GM18909 (cell line): ENCODE results near the gene GRM7.

Experiments
- ATAC-seq: cut with Tn5 transposase; IDR thresholded peaks from one replicate; pipeline ENCODE4 v1.9.1; 2021; ENCODE audit warnings: mild to moderate bottlenecking; ENCODE audit not compliant: unreplicated experiment, poor library complexity

GRM7 gene

DNA sequence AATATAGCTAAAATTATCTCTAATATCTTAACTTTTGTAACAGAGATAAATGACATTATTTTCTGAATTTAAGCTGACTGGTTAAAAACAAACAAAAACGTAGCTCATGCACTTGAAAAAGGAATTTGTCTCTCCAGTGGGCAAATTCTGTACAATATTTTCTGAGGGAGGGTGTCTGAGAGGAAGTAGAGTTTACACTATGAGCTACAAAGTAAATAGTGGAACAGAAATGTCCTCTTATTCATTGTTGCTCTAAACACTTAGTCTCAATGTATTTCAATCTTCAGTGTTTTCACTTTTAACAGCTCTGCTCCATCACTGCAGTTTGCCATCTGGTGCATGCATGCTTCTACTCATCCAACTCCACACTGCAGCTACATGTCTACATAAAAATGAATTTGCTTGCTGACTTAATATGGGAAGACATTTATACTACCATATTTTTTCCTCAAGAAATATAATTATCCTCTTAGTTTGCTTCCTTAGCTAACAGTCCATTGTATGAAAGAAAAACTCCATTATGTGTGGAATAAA is 823.3 kb downstream of the GRM7 start:
- no peak for ATAC-seq

DNA sequence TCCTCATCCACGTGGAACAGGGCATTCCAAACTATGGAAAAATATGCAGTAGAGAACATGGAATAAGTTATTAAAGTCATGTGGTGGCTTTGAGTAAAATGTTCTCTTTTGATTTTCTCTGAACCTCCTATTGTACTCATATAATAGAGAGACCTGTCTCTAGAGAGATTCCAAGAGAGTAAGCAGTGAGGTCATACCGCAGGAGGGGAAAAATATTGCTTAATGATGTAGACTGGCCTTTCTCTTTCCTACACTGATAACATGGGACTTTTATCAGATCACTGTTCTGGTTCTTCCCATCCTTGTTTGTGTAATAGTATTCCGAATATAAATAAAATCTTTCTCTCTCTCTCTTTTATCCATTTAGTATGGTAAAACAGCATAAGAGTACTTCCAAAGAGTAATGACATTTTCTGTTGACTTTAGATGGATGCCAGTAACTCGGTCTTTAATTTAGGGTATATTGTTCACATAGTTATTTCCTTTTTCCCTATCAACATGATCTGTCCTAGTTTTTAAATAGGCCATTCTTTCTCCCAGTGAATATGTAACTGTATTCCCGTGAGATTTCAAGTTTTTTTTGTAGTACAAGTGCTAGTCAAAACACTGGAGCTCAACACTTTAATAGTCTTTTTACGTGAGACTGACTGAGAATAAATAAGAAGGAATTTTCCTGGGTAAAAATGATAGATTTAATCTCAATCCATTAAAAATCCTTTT is 826.7 kb downstream of the GRM7 start:
- ATAC-seq = no peak

DNA sequence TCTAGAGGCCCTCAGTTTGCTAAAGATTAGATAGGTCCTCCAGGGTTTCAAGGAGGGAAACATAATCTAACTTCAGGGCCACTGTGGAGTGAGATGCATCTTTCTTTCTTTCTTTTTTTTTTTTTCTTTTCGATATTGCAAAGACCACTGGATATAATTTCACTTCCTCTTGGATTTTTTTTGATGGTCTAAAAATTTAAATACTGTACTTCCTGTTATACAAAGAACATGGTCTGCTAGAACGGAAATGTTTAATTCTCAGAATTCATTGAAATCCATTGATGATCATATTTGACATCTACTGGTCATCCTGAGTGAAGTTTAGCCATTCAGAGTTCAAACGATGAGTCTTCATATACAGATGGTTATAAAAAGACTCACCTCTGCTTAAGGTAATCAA is 832.0 kb downstream of the GRM7 start:
- no peak for ATAC-seq

DNA sequence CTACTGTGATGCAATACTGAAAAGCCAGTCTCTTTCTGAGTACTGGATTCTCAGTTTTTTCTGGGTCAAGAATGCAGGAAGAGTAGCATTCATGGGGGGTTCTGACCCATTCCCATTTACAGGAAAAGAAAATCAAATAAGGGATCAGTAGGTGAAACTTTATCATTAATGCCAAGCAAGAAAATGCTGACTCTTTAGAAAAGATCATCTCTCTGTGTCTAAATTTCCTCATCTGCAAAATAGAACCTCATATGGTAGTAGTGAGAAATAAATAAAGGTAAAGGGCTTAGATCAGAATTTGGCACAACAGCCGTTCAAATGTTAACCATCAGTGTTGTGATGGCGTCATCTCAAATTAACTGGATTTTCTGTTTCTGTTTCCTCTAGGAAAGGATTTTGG is 833.1 kb downstream of the GRM7 start:
- ATAC-seq = no peak

DNA sequence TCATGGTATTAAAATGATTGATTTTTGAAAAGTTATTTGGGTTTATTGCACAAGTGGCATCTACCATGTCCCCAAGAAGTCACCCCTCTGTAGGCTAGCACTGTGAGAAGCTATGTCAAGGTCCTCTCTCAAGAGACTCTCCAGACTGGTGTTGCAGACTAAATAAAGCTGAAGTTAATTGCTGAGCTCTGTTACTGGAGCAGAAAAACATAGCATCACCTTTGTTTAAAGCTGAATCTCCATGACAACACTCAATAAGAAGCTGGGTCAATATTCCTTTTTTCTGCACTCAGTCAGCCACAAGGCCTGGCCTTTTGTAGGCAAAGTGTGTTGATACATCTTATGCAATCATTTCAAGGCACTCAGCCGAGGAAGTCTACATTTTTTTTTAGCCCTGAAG is 834.1 kb downstream of the GRM7 start:
- ATAC-seq = no peak

DNA sequence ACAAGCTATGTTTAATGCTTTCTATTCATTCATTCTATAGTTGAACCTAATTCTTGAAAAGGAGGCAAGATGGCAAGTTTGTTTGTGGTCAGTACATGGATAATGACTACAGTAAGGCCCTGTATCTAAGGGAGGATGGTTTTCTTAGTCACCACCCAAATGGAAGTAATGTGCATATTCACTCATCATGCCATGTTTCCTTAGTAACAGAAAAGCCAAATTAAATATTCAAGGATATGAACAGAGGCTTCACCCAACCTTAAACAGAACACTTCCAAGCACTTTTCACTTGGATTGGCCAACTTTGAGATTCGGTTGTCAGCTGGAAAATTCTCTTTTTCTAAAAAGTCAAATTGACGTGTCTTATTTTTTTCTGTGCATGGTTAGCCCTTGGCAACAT is 835.4 kb downstream of the GRM7 start:
- no peak for ATAC-seq

DNA sequence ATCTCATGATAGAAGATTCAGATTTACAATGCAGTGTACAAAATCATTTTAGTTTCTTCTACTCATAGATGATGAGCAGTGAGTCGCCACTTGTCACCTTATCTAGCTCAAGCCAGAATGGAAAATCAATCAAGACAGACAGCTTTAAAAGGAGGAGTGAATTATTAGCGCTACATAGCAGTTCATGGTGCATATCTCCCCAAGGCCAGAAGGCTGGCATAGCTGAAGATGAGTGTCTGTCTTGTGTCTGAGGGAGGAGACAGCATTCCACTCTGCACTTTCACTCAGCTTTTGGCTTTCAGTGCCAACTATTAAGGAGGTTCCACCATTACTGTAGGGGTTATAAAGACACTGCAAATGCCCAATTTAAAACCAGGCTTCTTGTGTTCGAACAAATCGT is 836.6 kb downstream of the GRM7 start:
- no peak for ATAC-seq

DNA sequence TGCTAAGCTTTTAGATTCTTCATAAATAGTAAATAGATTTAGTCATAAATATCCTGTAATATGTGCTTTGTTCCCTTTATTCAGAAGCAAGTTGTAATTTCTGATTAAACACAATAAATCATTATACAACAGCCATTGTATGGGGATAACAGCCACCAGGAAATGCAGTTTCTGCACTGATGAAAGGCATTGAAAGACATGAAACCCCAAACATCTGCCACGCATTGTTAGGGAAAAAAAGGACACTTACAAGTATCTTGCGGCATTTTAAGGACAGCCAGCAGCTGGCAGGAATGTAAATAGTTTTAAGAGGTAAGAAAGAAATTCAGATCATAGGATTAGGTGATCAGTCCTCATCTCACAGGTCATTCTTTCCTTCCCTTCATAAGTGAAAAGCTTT is 839.6 kb downstream of the GRM7 start:
- no peak for ATAC-seq

DNA sequence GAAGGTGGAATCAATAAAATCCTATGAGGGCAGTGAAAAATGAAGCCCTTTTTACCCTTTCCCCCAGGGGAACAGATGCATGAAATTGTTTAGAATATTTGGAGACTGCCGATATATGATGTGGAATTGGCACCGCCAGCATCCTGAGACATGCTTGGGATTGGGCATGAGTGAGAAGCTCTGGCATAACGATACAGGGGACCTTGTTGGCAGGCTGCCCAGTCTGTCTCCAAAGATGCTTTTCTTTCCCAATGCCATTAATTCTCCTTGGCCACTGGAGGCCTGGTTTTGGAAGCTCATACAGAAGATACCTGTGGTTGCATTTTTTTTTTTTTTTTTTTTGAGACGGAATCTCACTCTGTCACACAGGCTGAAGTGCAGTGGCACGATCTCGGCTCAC is 840.1 kb downstream of the GRM7 start:
- ATAC-seq = no peak

DNA sequence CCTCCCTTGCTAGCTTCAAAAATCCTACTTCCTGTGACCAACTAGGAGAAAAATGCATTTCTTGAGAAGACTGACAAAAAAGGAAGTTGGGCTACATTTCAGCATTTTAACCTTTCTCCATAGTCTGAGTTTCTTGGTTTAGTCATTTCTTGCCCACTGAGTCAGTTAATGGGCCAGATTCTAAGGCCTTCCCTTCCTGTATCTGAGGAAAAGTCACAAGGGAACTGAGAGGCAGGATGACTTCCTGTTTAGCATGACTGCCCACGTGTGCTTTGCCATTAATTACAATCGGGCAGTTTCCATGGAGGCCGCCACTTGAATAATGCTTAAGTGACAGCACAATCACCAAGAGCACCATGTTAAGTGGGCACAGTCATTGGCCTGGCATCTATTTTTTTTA is 846.3 kb downstream of the GRM7 start:
- ATAC-seq = no peak

DNA sequence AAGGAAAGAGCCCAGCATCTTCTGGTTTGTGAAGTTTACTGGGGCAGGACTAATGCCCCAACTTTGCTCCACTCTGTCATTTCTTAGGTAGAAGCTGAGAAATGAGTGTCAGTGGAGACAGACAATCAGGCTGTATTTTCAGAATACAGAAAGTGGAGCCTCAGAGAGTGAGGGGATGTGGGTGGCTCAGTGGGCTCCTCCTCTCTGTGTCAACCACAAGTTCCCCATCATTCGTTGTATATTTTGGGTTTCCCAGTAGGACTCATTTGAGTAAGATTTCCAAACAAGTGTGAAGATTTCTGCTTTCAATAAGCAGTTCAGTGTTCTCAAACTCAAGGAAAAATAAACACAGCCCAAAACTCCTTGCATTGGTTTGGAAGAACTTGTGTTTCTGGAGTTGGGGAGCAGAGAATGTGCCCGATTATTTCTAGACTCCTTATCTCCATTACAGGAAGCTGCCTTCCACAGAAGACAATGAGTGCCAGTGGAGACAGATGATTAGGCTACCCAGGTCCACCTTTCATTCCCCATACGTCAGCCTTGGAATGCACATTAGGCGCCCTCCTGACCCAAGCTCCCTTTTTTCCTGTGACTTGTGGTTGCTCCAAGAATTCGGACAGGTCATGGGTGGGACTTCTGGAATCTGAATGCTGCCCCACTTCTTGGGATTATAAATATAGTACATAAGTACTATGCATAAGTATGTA is 848.6 kb downstream of the GRM7 start:
- no peak for ATAC-seq

DNA sequence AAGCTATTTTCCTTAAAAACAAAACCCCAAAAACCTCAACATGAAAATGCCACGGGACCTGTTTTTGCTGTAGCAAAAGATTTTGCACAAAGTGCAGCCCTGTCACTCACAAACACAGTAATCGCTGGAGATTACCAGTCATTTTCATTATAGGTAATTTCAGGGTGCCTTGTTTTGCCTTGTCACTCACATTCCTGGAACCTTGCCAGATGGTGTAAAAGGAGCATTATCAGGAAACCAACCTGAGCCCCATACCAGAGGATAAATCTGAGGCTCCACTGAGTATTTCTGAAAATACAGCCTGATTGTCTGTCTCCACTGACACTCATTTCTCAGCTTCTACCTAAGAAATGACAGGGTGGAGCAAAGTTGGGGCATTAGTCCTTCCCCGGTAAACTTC is 849.4 kb downstream of the GRM7 start:
- no peak for ATAC-seq

DNA sequence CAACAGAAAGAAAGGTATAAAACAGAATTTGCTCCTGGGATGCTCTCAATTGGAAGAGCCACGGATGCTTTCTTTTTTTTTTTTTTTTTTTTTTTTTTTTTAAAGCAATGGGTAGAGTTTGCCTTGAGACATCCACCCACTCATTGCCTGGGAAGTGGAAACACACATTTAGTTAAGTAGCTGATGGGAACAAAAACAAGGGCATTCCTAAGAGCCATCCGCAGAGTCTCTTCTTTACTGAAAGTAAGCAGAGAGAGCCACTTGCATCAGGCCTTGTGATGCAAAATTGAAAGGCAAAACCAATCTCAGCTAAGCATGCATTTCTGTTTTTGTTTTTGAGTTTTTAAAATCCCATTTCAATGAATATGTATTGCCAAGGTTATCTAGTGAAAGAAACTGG is 852.8 kb downstream of the GRM7 start:
- no peak for ATAC-seq

DNA sequence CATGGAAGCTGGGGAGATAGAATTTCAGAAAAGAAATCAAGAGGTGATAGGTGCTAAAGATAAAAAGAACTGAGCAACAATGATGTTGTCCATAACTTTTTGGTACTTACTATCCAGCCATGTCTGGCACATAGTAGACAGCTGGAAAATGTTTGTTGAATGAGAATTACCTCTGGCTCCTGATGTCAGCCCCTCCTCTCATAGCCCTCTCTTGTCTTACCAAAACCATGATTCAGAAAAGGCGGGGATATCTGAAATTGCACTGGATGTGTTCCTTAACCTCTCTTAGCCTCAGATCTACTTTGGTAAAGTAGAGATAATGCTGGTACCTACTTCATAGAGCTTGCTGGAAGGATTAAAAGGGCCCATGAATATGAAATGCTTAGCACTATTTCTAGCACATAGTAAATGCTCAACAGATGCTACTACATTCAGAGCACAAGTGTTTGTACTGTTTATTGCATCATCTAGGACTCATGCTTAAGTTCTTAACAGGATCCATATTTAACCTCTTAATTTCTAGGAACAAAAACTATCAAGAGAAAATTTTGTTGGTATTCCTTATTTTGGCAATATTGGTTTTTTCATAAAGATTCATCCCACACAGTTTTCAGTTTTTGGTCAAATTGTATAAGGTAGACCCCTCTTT is 859.9 kb downstream of the GRM7 start:
- no peak for ATAC-seq

DNA sequence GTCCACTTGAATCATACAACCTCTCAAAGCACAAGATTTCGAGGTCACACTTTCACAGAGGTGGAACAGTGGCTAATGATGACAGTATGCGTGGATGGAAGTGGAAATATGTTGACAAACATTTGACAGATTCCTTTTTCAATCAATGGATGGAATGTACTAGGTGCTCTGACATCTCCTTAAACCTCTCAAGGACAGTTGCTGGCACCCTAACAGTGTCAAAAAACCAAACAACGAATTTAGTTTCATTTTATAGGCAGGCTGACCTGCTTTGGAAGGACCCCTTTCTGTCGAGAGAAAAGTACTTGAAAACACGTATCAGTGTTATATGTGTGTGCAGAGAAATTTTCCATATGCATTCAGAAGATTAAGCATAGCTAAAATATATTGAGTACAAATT is 861.0 kb downstream of the GRM7 start:
- no peak for ATAC-seq

DNA sequence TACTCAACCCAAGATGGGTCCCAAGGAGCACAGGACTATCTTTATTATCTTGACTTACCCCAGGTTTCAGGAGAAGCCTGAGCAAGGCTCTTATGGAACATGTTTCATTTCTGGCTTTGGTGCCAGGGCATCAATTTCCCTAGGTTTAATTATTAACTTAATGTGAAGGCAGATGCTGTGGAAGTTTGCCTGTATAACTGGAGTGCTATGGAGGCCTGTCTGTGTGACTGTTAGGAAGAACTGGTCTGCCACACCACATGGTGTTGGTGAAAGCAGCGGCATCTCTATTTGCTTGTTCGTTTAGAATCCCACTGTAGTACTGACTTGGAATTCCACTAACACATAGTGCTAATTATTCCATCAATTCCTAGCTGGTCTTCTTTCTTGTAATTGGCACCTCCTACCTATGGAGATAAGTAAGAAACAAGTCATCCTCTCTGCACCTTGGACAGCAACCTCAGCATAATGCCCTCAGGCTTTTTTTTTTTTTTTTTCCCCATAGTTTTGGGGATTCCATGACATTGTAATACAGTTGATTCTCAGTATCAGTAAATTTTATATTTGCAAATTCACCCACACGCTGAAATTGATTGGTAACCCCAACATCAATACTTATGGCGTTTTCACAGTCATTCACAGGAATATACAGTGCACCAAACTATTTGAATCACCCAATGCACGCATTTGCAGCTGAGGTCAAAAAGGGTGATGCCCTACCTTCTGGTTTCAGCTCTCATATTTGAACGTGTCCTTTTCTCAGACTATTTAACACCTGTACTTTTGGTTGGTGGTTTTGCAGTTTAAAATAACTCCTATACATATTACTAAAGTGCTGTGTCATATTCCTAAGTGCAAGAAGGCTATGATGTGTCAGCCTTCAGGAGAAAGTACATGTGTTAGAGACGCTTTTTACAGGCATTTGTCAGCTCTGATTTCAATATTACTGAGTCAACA is 867.9 kb downstream of the GRM7 start:
- ATAC-seq = no peak

DNA sequence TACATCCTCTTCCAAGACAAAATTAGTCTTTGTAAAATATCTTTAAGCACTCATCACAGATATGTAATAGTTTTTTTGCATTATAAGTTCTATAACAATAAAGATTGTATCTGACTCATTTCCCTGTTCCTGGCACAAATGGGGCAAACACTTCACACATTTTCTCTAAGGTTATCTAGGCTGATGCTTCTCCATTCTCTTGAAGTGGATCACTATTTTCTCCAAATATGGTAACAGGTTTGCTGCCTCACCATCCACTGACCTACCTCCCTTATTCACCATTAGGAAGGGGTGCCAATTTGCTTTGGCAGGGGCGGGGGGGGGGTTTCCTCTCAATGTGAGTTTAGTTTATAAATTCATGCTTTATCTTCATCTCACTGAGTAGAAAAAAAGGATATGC is 873.0 kb downstream of the GRM7 start:
- ATAC-seq = no peak

DNA sequence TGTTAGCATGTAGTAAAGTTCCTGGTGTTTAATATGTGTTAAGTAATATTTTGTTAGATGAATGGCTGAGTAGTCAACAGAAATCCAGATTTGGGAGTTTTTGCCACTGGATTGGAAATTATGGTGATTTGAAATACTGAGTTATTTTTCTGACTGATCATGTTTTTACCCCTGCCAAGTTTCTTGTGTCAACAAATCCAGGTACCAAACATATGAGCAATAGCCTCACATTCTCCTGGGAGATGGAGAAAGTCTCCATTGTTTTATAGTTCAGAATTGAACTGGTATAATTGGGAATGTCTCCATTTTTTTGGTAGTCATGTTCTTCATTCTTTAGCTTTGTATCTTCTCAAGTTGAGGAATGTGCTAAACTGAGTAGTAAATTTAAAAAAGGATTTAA is 873.5 kb downstream of the GRM7 start:
- no peak for ATAC-seq

DNA sequence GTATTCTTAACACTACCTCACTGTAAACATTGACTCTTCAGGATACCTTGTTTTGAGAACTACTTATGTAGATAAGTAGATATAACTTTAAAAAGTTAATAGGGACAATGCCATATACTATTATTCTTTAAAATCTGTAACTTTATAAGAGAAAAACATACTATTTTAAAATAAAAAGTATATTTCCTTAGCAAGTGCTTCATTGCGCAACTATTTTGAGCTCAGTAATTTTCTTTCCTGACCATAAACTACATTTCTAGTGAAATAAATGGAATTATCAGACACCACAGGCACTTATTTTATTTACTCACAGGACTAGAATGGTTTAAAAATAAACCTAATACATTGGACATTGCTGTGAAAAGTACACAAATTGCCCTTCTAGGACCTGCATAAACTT is 876.3 kb downstream of the GRM7 start:
- no peak for ATAC-seq

DNA sequence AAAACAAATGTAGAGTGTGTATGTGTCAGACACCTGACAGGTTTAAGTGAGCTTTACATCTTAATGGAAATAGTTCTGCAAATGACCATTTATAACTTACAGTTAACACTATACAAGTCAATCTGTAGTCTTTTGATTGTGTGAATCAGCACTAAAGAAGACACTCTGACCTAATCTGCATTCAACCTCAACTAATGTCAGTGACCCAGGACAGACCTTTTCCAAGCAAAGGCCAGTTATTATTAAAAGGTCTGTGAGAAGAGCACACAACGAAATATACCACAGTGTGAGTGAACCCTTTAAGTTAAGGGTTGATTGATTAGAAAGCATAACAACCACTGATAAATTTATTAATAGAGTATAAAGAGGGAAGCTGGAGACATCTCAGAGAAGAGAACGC is 878.8 kb downstream of the GRM7 start:
- ATAC-seq = no peak
